Activated T-helper 9 cell treated with anti-CD3 and anti-CD28 coated beads, Interleukin-2, amount 50 U/mL, for 16 hours (primary cell): ENCODE data around the gene KIF23.
A peak's percentile ranks its signal among the peaks of the same experiment; 100 is the strongest.
"Not testable (repeated sequence)": the region's sequence is repeated elsewhere in the genome, so short reads cannot be mapped to it uniquely, and the experiment has no call there.

Experiments
- DNase-seq: peaks from one replicate; pipeline ENCODE4 v3.0.0-alpha.2; 2020; ENCODE audit warnings: low read depth

Gene KIF23

DNA sequence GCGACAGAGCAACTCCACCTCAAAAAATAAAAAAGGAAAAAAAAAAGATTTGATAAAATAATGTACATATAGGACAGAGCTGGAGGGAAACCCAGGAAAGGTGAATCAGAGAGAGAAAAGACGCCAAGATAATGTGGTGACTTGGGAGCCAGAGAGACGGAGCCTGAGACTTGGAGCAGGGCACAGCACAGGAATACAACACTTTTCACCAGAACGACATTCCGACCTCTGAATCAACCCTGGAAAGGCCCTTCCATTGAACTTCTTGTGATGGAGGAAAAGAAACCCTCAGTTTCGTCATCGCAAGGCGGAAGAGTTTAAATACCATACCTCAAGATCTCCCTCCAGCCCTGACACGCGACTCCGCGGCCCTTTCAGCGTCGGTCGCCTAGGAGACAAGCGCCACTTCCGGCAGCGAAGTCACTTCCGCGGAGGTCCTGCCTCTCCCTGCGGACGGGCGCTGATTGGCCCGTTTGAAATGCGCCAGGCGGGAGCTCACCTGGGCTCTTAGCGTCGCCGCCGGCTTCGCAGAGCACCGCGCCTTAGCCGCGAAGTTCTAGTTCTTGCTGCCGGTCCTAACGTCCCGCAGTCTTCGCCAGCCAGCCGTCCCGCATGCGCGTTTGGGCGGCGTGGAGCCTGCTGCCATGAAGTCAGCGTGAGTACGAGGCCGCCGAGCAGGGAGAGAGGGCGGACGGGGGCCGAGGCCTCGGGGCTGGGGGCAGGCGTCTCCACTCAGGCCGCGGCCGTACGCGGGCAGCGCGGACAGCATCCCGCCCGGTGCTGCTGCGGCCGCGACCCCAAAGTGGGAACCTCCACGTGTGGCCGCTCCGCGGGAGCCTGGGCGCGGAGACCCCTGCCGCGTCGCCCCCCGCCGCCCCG, at the start of gene KIF23:
Gene KIF23 (plus strand): TSS at position 528 of the 879 bp plus-strand sequence. CDS start 117 bp downstream, at position 645.
- peak; percentile 90 for DNase-seq

DNA sequence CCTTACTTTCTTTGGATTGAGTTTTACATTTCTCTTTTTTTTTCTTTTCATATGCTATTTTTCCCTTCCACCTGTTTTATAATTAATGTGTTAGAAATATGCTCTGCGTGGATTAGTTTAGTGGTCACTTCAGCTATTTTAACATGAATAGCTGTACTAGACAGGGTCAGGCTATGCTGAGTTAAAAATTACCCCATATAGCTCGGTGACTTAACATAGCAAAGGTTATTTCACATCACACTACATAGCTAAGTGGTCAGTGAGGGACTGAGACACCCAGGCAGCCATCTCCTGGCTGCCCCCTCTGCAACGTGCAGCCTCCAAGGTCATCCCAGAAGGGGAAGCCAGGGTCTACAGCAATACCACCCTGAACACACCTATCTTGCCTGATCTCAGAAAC, 46.9 kb upstream of the KIF23 start:
- no peak for DNase-seq

DNA sequence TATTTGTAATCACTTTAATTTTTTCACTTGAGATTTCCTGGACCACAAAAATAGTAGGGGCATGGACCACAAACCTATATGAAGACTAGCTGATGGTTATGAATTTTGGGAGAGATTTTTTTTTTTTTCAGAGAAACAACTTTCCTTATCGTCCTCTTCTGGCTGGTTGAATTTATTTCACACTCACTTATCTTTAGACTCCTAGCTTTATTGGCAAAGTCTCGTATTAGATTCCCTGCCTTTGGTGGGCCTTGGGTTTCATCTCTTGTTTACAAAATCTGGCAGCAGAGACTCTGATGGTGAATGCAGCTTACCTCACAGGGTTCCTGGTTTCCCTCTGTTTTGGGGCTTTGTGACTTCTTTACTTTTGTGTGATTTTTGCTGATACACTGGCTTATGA, 44.5 kb upstream of the KIF23 start:
- DNase-seq, result no peak

DNA sequence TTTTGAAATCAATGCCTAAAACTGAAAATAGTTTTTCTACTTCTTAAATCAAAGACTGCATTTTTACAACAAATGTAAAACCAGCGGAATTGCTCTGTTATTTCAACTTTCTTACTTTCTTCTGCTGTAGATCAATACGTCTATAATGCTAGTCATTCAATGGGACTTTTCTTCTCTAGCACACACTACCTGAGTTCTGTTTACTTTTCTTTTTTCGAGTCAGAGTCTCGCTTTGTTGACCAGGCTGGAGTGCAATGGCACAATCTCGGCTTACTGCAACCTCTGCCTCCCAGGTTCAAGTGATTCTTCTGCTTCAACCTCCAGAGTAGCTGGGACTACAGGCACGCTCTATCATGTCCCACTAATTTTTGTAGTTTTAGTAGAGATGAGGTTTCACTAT, 40.7 kb upstream of the KIF23 start:
- no peak for DNase-seq

DNA sequence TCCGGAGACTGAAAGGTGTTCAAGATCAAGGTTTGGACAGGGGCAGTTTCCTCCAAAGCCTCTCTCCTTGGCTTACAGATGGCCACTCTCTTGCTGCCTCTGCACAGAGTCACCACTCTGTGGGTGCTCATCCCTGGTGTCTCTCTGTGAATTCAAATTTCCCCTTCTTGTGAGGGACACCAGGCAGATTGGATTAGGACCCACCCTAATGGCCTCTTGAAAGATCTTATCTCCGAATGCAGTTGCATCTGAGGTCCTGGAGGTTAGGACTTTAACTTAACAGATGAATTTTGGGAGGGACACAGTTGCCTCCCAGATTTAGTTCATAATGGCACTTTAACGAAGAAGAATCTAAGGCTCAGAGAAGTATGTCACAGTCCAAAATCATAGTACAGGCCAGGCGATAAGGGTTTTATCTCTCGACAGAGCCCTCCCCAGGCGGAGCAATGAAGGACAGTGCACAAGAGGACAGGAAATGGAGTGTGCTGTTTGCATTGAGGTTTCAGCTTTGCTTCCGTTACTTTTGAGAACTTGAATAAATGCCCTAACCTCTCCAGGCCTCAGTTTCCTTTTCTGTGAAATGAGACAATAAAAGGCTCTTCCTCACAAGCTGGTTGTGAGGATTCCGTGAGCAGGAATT, 38.9 kb upstream of the KIF23 start:
- no peak for DNase-seq

DNA sequence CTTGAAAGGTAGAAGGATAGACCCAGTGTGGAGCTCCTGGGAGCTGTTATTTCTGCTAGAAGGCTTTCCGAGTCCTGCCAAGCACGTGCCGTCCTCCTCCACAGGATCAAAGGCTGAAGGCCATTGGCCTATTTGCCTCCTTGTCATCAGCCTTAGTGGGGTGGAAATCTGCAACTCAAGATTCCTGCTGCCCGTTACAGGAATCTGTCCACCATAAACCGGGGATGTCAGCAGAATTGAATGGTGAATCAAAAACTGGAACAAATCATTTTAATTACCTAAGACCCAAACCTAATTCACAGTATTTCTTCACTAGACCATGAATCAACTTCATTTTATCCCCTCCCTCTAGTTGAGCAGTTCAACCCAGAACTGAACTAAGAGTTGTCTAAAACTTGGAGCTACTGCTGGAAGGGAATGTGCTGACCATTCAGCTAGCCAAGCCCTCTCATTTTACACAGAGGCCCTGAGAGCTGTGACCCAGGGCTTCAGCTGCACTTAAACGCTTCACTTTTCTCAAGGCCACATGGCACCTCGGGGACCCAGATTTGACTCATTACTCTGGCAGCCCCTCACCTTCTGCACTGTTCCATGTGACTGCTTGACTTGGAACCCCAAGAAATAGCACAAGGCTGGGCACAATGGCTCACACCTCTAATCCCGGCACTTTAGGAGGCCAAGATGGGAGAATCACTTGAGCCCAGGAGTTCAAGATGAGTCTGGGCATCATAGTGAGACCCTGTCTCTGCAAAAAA, 36.8 kb upstream of the KIF23 start:
- no peak for DNase-seq

DNA sequence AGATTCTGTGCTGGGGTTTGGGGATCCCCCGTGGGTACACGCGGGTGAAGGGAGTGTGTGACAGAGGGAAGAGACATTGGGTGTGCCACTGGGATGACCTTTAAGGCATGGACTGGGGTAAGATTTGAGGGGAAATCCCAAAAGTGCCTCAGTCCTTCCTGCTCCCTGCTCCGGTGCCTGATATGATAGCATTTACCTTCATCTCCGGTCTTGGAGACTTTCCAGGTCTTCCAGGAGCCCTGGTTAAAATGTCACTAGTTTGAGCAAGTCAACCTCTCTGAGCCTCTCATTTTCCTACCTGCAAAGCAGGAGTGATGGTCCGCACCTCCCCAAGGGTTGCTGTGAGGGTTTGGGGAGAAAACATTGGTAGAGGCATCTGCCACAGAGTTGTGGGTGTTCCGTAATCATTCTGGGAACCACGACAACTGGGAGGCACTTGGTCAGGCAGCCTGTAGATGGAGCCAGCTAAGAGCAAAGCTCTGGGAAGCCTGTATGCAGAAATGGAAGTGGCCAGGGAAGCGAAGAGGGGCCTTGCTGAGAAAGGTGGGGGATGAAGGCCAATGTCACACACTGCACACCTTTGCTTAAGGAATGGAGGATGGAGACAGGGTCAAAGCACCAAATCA, 33.9 kb upstream of the KIF23 start:
- no peak for DNase-seq

DNA sequence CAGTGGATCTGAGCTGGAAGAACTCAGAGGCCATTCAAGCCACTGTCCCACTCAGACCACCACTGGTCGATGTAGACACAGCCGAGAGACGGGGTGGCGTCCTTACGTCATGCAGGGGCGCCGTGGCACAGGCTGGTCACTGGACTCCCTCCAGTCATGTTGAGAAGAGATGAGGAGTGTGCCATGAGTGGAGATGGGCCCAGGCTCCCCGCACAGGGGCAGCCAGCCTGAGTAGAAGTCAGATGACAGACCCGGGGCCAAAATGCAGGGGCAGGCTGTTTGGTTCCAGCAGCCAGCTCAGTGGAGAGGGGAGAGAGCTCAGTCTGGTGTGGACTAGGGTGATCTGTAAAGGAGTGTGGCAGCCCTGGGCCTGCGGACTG, 33.4 kb upstream of the KIF23 start:
- no peak for DNase-seq

DNA sequence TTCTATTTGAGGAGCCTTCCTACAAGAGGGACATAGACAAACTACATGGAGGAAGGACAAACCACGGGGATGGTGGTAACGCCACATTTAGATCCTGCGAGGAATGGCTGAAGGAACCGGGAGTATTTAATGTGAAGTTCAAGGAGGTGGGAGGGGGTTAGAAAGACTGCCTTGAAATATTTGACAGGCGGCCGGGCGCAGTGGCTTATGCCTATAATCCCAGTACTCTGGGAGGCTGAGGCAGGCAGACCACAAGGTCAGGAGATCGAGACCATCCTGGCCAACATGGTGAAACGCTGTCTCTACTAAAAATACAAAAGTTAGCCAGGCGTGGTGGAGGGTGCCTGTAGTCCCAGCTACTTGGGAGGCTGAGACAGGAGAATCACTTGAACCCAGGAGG, 32.0 kb upstream of the KIF23 start:
- not testable (repeated sequence) for DNase-seq

DNA sequence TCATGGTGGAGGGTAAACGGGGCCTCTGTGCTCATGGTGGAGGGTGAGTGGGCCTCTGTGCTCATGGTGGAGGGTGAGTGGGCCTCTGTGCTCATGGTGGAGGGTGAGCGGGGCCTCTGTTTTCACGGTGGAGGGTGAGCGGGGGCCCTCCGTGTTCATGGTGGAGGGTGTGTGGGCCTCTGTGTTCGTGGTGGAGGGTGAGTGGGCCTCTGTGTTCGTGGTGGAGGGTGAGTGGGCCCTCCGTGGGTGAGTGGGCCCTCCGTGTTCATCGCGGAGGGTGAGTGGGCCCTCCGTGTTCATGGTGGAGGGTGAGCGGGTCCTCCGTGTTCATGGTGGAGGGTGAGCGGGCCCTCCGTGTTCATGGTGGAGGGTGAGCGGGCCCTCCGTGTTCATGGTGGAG, 30.1 kb upstream of the KIF23 start:
- DNase-seq, result not testable (repeated sequence)

DNA sequence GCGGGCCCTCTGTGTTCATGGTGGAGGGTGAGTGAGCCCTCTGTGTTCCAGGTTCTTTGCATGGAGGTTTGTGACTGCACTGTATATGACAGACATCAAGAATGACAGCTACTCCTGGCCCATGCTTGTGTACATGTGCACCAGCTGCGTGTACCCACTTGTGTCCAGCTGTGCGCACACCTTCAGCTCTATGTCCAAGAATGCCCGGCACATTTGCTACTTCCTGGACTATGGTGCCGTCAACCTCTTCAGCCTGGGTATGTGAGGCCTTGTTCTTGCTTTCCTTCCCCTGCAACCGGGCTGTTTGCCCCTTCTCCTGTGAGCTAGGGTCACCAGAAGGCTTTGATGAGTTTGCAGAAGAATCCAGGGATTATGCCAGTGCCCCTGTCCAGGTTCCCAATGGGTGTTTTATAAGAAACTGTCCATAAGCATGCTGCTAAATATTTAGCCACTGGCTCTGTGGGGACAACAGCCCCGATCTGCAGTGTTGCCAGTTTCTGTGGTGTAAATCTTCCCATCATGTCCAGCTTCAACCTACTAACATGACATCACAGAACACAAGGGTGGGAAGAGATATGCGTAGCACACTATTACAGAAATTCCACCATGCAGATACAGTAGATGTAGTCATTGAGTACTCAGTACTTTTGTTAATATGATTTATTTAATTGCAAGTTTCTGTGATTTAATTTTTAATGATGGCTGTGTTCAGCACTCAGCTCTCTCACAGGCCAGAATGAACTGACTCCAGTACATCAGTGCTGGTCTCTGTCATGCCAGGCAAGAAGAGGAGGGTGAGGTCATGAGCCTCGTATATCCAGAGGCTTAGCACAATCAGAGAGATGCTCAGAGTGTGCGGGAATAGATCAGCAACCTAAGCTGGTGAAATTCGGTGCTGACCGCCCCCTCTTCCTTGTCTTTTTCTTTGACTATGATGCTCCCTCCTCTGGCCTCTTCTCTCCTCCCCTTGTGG, 29.2 kb upstream of the KIF23 start:
- DNase-seq, result no peak

DNA sequence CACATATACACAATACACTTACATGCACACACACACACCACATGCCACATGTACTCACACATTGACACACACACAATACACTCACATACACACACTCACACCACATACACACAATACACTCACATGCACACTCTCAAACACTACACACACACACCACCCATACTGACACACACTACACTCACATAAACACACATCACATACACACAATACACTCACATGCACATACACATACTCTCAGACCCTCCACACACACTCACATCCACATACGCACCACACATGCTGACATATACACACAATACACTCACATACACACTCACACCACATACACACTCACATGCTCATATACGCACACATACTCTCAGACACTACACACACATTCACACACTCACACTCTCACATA, 28.3 kb upstream of the KIF23 start:
- DNase-seq, result no peak

DNA sequence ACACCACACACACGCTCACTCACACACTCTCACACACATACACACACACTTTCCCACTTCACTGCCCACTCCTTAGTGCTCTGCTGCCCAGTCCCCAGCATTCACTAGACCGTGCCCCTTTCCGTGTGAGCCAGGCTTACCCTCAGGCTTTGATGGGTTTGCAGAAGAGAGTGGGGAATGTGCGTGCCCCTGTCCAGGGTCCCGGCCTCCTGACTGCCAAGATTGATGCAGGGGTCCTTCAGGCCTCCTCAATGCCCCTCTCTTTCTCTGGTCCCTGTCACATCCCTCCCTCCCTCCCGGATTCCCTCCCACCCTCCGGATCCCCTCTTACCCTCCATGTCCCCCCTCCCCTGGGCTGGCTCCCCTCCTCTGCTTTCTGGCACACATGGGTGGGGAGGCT, 27.9 kb upstream of the KIF23 start:
- DNase-seq, result no peak

DNA sequence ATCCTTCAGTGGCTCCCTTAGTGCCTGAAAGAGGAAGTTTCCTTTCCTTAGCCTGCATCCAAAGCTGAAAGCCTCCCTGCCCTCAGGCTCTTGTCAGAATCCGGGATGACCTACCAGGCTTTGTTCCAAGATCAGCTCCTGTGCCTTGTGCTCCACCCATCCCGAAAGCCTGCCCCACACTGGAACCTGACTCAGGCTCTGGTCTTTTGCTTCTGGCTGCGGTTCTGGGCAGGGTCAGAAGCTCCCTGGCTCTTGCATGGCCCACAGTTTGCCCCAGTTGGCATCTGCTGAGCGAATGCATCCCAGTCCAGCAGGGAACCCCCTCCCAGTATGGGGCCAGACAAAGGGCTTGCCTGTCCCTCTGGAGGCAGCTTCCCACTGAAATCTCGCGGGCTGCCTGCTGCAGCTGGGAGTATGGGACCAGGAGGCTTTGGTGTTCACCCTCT, 25.9 kb upstream of the KIF23 start:
- DNase-seq, result no peak

DNA sequence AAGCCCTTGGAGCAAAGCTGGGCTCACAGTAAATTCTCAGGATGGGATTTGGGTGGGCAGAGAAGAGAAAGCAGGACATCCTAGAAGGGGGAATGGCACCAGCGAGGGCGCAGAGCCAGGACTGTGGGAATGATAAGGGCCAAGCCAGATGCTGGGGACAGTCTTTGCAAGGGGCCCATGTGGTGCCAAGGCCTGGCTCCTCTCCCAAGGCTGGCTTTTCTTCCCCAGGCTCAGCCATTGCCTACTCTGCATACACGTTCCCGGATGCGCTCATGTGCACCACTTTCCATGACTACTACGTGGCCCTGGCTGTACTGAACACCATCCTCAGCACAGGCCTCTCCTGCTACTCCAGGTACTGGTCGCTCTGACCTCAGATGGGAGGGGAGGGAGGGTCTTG, 24.7 kb upstream of the KIF23 start:
- no peak for DNase-seq

DNA sequence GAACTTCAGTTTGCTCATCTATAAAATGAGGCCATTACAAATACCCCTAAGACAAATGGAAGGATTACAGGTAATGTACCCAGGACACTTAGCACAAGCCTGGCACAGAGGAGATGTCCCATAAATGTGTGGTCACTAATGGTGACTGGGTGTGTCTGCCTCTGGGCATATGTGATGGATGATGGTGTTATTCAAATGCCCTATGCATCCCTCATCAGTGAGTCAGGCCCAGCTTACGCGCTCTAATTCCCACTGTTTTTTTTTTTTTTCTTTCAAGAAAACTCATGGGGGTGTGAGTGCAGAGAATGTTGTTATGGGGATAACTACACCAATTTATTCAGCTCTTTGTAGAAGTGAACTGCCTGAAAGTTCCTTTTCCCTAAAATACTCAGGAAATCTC, 23.6 kb upstream of the KIF23 start:
- DNase-seq, result no peak

DNA sequence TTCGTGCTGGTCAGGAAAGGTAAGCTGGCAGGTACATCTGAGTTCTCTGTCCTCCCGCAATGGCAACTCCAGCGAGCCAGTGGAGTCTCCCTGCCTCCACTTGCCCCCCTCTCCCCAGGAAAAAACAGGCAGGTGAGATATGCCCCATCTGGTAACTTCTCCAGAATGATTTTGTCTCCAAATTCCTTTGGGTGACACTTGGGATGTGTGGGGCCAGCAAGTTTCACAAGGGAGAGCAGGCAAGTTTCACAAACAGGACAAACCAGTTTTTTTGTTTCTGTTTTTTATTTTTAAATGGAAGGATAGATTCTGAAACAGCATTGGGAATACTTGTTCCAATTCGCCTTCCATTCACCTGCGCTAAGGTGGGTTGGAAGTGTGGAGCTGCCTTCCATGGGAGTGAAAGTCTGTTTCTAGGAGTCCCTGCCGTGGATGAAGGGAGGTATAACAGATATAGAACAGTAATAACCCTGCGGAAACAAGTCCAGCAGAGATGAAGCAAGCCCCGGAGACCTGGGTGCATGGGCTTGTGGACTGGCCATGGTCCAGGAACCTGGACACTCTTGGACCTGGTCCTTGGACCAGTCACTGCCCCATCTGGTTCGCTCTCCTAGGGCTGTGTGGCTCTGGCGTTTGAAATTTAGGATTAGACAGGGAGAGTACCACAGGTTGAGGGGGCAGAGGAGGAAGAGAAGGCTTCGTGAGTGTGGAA, 22.9 kb upstream of the KIF23 start:
- no peak for DNase-seq

DNA sequence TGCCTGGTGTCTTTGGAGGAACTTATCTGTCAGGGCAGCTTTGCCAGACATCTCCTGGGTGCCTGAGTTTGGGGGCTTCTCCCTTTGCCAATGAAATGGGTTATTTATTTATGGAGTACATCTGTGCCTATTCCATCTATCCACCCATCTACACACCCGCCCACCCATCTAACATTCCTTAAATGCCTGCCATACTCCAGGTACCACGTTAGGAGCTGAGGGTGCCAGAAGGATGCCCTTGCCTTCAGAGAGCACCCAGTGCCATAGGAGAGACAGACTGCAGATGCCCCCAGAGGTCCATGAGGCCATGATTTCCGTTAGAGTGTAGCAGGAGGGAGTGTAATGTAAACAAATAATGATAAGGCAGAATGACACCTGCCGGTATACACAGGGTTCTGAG, 21.8 kb upstream of the KIF23 start:
- DNase-seq, result no peak

DNA sequence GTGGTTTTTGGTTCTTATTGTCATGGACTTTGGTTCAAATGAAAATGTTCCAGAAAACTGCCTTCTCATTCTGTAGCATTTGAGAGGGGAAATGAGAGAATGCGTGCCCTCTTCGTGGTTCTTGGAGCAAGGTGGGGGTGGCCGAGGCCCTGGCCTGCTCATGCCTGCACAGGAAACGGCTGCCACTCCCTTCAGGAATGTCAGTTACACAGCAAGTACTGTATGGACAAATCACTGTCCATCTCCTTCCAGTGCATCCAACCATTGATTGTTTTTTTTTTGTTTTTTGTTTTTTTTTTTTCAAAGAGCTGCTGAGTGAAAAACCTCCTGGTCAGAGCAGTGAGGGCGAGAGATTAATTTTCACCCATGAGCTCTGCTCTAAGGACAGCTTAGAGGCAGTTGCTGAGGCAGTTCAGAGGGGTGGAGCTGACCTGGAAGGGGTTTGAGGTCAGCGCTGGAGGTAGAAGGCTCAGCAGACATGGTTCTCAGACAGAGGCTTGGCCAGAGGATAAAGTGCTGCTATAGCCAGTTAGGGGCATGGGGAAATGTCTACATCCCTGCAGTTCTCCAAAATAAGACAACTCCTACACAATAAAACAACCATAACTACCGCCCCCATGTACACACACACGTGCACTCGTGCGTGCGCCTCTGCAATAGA, 20.2 kb upstream of the KIF23 start:
- no peak for DNase-seq
